CD14-positive monocyte (primary cell): ENCODE results near the gene PLCB2. TPM values are rescaled to one million over a fixed set of nuclear protein-coding genes. Genes with fewer than 3 reads are reported as not detected.

Source experiments
- DNase-seq, 3 donors: peaks; one replicate each; pipeline ENCODE4 v3.0.0-alpha.2; 2011 to 2022
- H2AFZ ChIP-seq: 2 replicates; pipeline ENCODE4 v1.6.0; 2012; ENCODE audit warnings: mild to moderate bottlenecking, low read depth, low read length, inconsistent platforms; ENCODE audit not compliant: insufficient read depth, poor library complexity, severe bottlenecking
- H3K27ac ChIP-seq, 2 donors: 1 replicate in 1 of 2; 2 replicates in 1 of 2; pipeline ENCODE4 v1.5.1; 2012 to 2013; ENCODE audit warnings: low read length in 2 of 2, control low read depth in 1 of 2, inconsistent platforms in 1 of 2, low read depth in 1 of 2, mild to moderate bottlenecking in 1 of 2
- H3K27me3 ChIP-seq, 2 donors: one replicate each; pipeline versions ENCODE4 v1.6.0 to v1.6.1; 2011 to 2013; ENCODE audit warnings: low read length in 2 of 2; ENCODE audit not compliant: control insufficient read depth in 2 of 2, insufficient read depth in 2 of 2
- H3K36me3 ChIP-seq, 2 donors: replicated peaks in 1 of 2; 1 replicate in 1 of 2; 2 replicates in 1 of 2; pipeline versions ENCODE4 v1.5.1 to v1.6.1; 2012 to 2013; ENCODE audit warnings: low read length in 2 of 2, control low read depth in 1 of 2, inconsistent platforms in 1 of 2, mild to moderate bottlenecking in 1 of 2; ENCODE audit not compliant: insufficient read depth in 2 of 2, control insufficient read depth in 1 of 2
- H3K4me1 ChIP-seq, 2 donors: 1 replicate in 1 of 2; 2 replicates in 1 of 2; pipeline versions ENCODE4 v1.5.1 to v1.6.1; 2012 to 2013; ENCODE audit warnings: low read length in 2 of 2, control low read depth in 1 of 2, inconsistent platforms in 1 of 2, mild to moderate bottlenecking in 1 of 2, moderate library complexity in 1 of 2; ENCODE audit not compliant: insufficient read depth in 2 of 2, control insufficient read depth in 1 of 2
- H3K4me2 ChIP-seq: replicated peaks from 2 replicates; pipeline ENCODE3; 2012; ENCODE audit warnings: low read length, moderate library complexity, mild to moderate bottlenecking; ENCODE audit not compliant: poor library complexity, severe bottlenecking; ENCODE audit errors: extremely low read depth
- H3K4me3 ChIP-seq, 3 experiments: fragments of 200-600 bp in 1 of 3; sonication (generic) in 1 of 3; replicated peaks in 1 of 3; 1 replicate in 2 of 3; 2 replicates in 1 of 3; pipeline ENCODE4 v1.5.1; 2011 to 2013; ENCODE audit warnings: low read length in 3 of 3, mild to moderate bottlenecking in 3 of 3, control low read depth in 2 of 3, low read depth in 2 of 3, inconsistent platforms in 1 of 3, moderate library complexity in 1 of 3
- H3K79me2 ChIP-seq: 2 replicates; pipeline ENCODE4 v1.6.0; 2012; ENCODE audit warnings: mild to moderate bottlenecking, control low read depth, inconsistent platforms, low read length, moderate library complexity; ENCODE audit not compliant: insufficient read depth
- H3K9ac ChIP-seq: 2 replicates; pipeline ENCODE4 v1.6.0; 2017; ENCODE audit warnings: low read length, mild to moderate bottlenecking; ENCODE audit not compliant: insufficient read depth, poor library complexity, severe bottlenecking
- H3K9me3 ChIP-seq, 2 donors: replicated peaks in 1 of 2; 1 replicate in 1 of 2; 2 replicates in 1 of 2; pipeline versions ENCODE4 v1.5.1 to v1.6.1; 2012 to 2013; ENCODE audit warnings: low read length in 2 of 2, control low read depth in 1 of 2; ENCODE audit not compliant: control insufficient read depth in 1 of 2, insufficient read depth in 1 of 2
- H4K20me1 ChIP-seq: 2 replicates; pipeline ENCODE4 v1.6.0; 2012; ENCODE audit warnings: mild to moderate bottlenecking, low read length, control low read depth, moderate library complexity; ENCODE audit not compliant: insufficient read depth
- H3K27ac Mint-ChIP-seq, 7 donors: one replicate each; pipeline ENCODE4 v1.8.0; 2020; ENCODE audit warnings: mild to moderate bottlenecking in 7 of 7, mixed read lengths in 7 of 7, moderate library complexity in 6 of 7, inconsistent platforms in 2 of 7
- H3K27me3 Mint-ChIP-seq, 3 donors: one replicate each; pipeline ENCODE4 v1.8.0; 2021 to 2022; ENCODE audit warnings: low read depth in 3 of 3, mild to moderate bottlenecking in 3 of 3, mixed read lengths in 3 of 3, moderate library complexity in 3 of 3, inconsistent platforms in 1 of 3
- H3K36me3 Mint-ChIP-seq, 2 donors: one replicate each; pipeline ENCODE4 v1.8.0; 2020; ENCODE audit warnings: mixed read lengths in 2 of 2, inconsistent platforms in 1 of 2, mild to moderate bottlenecking in 1 of 2
- H3K4me1 Mint-ChIP-seq: one replicate; pipeline ENCODE4 v1.8.0; 2020; ENCODE audit warnings: mild to moderate bottlenecking, mixed read lengths
- H3K4me3 Mint-ChIP-seq, 2 donors: one replicate each; pipeline ENCODE4 v1.8.0; 2020; ENCODE audit warnings: mild to moderate bottlenecking in 2 of 2, mixed read lengths in 2 of 2, moderate library complexity in 1 of 2
- H3K9me3 Mint-ChIP-seq, 7 donors: one replicate each; pipeline ENCODE4 v1.8.0; 2020 to 2022; ENCODE audit warnings: mixed read lengths in 7 of 7, mild to moderate bottlenecking in 6 of 7, moderate library complexity in 6 of 7, inconsistent platforms in 2 of 7
- CTCF ChIP-seq: fragments of 200-600 bp; IDR thresholded peaks from one replicate; pipeline ENCODE4 v1.8.0; 2022; ENCODE audit warnings: antibody characterized with exemption, mild to moderate bottlenecking
- WGBS: methylation state at CpG from one replicate; pipeline ENCODE4 v1.1.5; 2013; ENCODE audit warnings: missing lambda C conversion rate; ENCODE audit not compliant: insufficient coverage; 5-methylcytosine and 5-hydroxymethylcytosine counted together
- intact Hi-C, 2 donors: fragments of 100-400 bp; cut with micrococcal nuclease; formaldehyde crosslinking; loops; one replicate each; pipeline versions ENCODE4 v1.15.0 to v1.15.1; 2023
- polyA plus RNA-seq, 3 donors: library from polyadenylated mRNA; depleted of rRNA in 1 of 3; unstranded in 2 of 3; stranded (reverse) in 1 of 3; fragments of 300-500 nt in 2 of 3; fragments of >200 nt in 1 of 3; fragmentation: Illumina TruSeq in 2 of 3; gene quantifications; 1 replicate in 2 of 3; 2 replicates in 1 of 3; pipeline ENCODE4 v1.2.3, GENCODE V29; 2012 to 2021

The PLCB2 gene
- polyA plus RNA-seq, 3 donors, result 56.5 to 1,191 (median 74.5) TPM

- Histone ChIP-seq H3K27me3 (no peaks in the 10 kb centered on the region), H3K4me2 (no peak overlapping the region), H3K27ac (no peak overlapping the region), H3K36me3 (no peaks in the 10 kb centered on the region), H3K4me3 (no peak overlapping the region), H2AFZ (no peak overlapping the region), H3K79me2 (no peaks in the 10 kb centered on the region), H3K9ac (no peak overlapping the region), H3K4me1 (peaks cover 12 to 22% of the 10 kb centered on the region in 2 donors), H4K20me1 (no peaks in the 10 kb centered on the region), H3K9me3 (no peaks in the 10 kb centered on the region)
- intact Hi-C loops, result no loop called here
- no peak for DNase-seq
- 85% methylated on average over 5 of the region's 11 CpGs for WGBS
- H3K9me3 Mint-ChIP-seq, result peaks cover 0 to 5% (median 0%) of the 10 kb centered on the region in 7 donors
- peaks cover 0 to 9% (median 7%) of the 10 kb centered on the region in 3 donors for H3K27me3 Mint-ChIP-seq
- TF ChIP-seq CTCF, result no peak
- H3K36me3 Mint-ChIP-seq, result no peaks in the 10 kb centered on the region
- peaks cover 14% of the 10 kb centered on the region for H3K4me1 Mint-ChIP-seq
- no peak overlapping the region for H3K4me3 Mint-ChIP-seq
- no peak overlapping the region for H3K27ac Mint-ChIP-seq
Measured at GRCh38 chr15:40347559-40348473, 40.1 kb upstream of the PLCB2 start.

DNA sequence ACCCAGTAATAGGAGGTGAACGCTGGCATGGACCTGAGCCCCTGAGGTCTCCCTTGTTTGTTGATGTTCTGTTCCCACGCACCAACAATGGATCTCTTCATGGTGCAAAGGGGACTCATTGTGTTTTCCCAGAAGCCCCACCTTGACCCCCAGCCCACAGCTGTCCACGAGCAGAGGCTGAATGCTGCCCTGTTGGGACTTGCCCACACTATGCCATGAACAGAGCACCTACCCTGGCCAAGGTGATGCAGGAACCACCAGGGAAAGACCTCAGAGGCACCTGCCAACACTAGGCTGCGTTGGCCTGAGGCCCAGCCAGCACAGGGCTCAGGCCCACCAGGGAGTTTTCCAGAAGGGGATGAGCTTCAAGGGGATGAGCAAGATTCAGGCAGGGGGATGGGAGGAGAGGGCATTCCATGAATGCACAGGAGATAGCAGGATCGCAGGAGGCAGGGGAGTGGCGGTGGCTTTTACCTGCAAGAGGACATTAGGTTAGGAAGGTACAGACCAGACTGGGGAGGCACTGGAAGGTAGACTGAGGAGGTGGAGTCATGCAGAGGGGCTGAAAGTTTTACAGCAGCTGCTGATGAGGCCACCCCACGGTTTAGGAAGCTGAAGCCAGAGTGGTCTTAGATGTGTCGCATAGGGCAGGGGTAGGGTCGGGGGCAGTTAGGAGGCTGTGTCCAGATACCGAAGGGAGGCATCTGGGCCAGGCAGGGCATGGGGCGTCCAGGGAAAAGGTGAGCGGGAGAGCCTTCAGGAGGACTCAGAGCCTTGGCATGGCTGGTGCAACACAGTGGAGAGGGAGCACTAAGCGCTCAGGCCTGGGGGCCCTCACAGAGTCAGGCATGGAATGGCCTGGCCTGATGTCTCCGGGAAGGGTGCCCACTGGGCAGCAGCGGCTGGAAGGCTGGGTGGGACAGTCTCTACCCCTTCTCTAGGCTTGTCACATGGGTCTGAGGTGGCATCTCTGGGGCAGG lies 39.1 kb upstream of the PLCB2 start:
- Mint-ChIP-seq H3K36me3 (no peaks in the 10 kb centered on the region), H3K27ac (no peak overlapping the region), H3K9me3 (peaks cover 0 to 5% (median 0%) of the 10 kb centered on the region in 7 donors), H3K4me3 (no peak overlapping the region), H3K4me1 (peaks cover 14% of the 10 kb centered on the region), H3K27me3 (peaks cover 0 to 9% (median 7%) of the 10 kb centered on the region in 3 donors)
- no peak for TF ChIP-seq CTCF
- H3K79me2 ChIP-seq, result no peaks in the 10 kb centered on the region
- no peak overlapping the region for H2AFZ ChIP-seq
- H3K9me3 ChIP-seq, result no peaks in the 10 kb centered on the region
- no peak overlapping the region for H3K9ac ChIP-seq
- H3K4me1 ChIP-seq, result peaks cover 12 to 23% of the 10 kb centered on the region in 2 donors
- no peak for DNase-seq
- H3K4me2 ChIP-seq, result no peak overlapping the region
- WGBS, result 95% methylated on average over 14 of the region's 15 CpGs
- no peaks in the 10 kb centered on the region for H4K20me1 ChIP-seq
- H3K27ac ChIP-seq, result no peak overlapping the region
- intact Hi-C loops, result no loop called here
- H3K4me3 ChIP-seq, result no peak overlapping the region
- no peaks in the 10 kb centered on the region for H3K27me3 ChIP-seq
- no peaks in the 10 kb centered on the region for H3K36me3 ChIP-seq
